Panc1 (cell line): ENCODE measurements around the gene NUCB2. TPM values are rescaled to one million over a fixed set of nuclear protein-coding genes. Genes with fewer than 3 reads are reported as not detected.

ENCODE experiments used
- ATAC-seq: fragments of 200-7000 bp; cut with Tn5 transposase; 2 replicates; pipeline ENCODE4 v1.9.1; 2020; ENCODE audit warnings: mild to moderate bottlenecking, moderate library complexity
- BruUV-seq: library from RNA; stranded (reverse); fragments of 400-500 nt; replicated peaks from 2 replicates; lab custom pipeline; 2021; lab: Mats Ljungman, UMichigan
- CTCF ChIA-PET: fragments of 300-600 bp; sonication (Branson Sonifier 250); formaldehyde crosslinking; loops from one replicate; lab custom pipeline; 2022; ENCODE audit warnings: antibody characterized with exemption; lab: Charles Lee
- POLR2A ChIA-PET: fragments of 300-600 bp; sonication (Branson Sonifier 250); formaldehyde crosslinking; loops from one replicate; lab custom pipeline; 2022; ENCODE audit warnings: antibody characterized with exemption; lab: Charles Lee
- DNase-seq: peaks from one replicate; pipeline ENCODE4 v3.0.0-alpha.2; 2010; ENCODE audit warnings: low read depth, low spot score
- H3K27ac ChIP-seq: 2 replicates; pipeline ENCODE4 v1.5.1; 2011; ENCODE audit warnings: mild to moderate bottlenecking, low read length, inconsistent platforms
- H3K27me3 ChIP-seq: fragments of 200-500 bp; sonication (Bioruptor generic); 2 replicates; pipeline ENCODE4 v1.6.0; 2014; ENCODE audit warnings: low read length, inconsistent platforms; ENCODE audit not compliant: control insufficient read depth, insufficient read depth
- H3K36me3 ChIP-seq: fragments of 200-500 bp; sonication (Bioruptor generic); 2 replicates; pipeline ENCODE4 v1.5.1; 2014; ENCODE audit warnings: inconsistent platforms, mild to moderate bottlenecking, low read length, moderate library complexity; ENCODE audit not compliant: control insufficient read depth, insufficient read depth
- H3K4me1 ChIP-seq: 2 replicates; pipeline ENCODE4 v1.5.1; 2011; ENCODE audit warnings: inconsistent platforms, mild to moderate bottlenecking, low read length, moderate library complexity; ENCODE audit not compliant: control insufficient read depth, insufficient read depth
- H3K4me3 ChIP-seq, 2 experiments: 2 replicates each; pipeline ENCODE4 v1.5.1; 2011 to 2012; ENCODE audit warnings: low read depth in 2 of 2, low read length in 2 of 2, mild to moderate bottlenecking in 2 of 2, inconsistent platforms in 1 of 2, moderate library complexity in 1 of 2
- H3K9me3 ChIP-seq: fragments of 200-500 bp; sonication (Bioruptor generic); 2 replicates; pipeline ENCODE4 v1.5.1; 2014; ENCODE audit warnings: low read depth, mild to moderate bottlenecking, inconsistent platforms, low read length, moderate library complexity; ENCODE audit not compliant: control insufficient read depth, insufficient read depth
- POLR2AphosphoS5 ChIP-seq: IDR thresholded peaks from 2 replicates; pipeline ENCODE4 v1.6.1; 2012; ENCODE audit warnings: mild to moderate bottlenecking, low read depth, low read length, moderate library complexity
- SIN3A ChIP-seq: IDR thresholded peaks from 2 replicates; pipeline ENCODE4 v1.6.1; 2012; ENCODE audit warnings: low read depth, mild to moderate bottlenecking, low read length, moderate library complexity, borderline replicate concordance; ENCODE audit not compliant: insufficient read depth
- TCF7L2 ChIP-seq: IDR thresholded peaks from 2 replicates; pipeline ENCODE4 v1.6.1; 2011; ENCODE audit warnings: mild to moderate bottlenecking, low read depth, low read length, inconsistent platforms
- in situ Hi-C: cut with HindIII; loops from 2 replicates; pipeline ENCODE4 v1.10.0; 2016; ENCODE audit warnings: low sequenced_read_pairs, low pct_unique_long_range_greater_than_20kb
- intact Hi-C: fragments of 100-400 bp; cut with micrococcal nuclease; formaldehyde crosslinking; loops from one replicate; pipeline ENCODE4 v1.10.0; 2022; ENCODE audit not compliant: unreplicated experiment
- total RNA-seq: library from RNA; stranded (reverse); gene quantifications from one replicate; pipeline ENCODE4 v1.2.1, GENCODE V29; 2021; ENCODE audit not compliant: unreplicated experiment
- TF ChIP-seq, protein P1 (sequence below), 2 experiments: IDR thresholded peaks; 2 replicates each; pipeline ENCODE4 v1.6.1; 2011 to 2012; ENCODE audit warnings: low read depth in 2 of 2, control low read depth in 1 of 2, low read length in 1 of 2, mild to moderate bottlenecking in 1 of 2, moderate library complexity in 1 of 2; ENCODE audit not compliant: insufficient read depth in 1 of 2
- TF ChIP-seq, protein P2 (sequence below): fragments of 450-650 bp; IDR thresholded peaks from 2 replicates; pipeline ENCODE4 v1.5.1; 2017; ENCODE audit warnings: mild to moderate bottlenecking

The NUCB2 gene
- total RNA-seq, 1 experiment from 2014 or later = 62.2 TPM

DNA sequence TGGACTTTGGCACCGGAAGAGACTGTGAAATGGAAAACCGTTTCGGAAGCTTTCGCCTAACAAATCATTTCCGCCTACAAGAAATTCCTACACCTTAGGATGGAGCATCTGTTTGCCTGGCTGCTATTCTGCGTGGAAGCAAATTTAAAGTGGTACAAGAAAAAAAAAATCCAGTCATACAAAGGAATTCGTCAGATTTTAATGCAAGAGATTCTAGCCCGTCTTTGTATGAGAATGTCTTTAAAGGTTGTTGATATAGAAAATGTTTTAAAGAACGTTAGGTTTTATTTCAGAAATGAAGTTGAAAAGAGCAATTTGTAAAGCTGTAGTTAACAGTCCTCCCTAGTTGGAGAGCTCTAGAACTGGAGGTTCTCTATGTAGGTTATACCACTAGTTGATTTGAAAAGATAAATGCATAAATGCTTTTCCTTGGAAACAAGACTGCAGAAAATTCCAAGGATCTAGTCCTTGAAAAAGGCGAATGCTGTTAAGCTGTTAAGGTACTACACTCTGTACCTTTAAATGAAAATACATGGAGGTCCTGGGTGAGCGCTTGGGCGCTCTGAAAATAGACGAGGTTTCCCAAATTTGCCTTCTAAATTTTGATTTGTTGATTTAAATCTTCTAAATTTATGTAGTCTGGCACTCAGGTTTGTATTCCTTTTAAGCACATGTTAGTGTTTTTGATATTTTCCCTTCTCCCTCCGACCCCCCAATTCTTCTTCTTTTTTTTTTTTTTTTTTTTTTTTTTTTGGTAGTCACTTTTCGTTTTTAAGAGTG is 77.5 kb downstream of the NUCB2 start:
- no peak for TF ChIP-seq POLR2AphosphoS5
- TF ChIP-seq SIN3A = no peak
- TF ChIP-seq, protein P1, sequence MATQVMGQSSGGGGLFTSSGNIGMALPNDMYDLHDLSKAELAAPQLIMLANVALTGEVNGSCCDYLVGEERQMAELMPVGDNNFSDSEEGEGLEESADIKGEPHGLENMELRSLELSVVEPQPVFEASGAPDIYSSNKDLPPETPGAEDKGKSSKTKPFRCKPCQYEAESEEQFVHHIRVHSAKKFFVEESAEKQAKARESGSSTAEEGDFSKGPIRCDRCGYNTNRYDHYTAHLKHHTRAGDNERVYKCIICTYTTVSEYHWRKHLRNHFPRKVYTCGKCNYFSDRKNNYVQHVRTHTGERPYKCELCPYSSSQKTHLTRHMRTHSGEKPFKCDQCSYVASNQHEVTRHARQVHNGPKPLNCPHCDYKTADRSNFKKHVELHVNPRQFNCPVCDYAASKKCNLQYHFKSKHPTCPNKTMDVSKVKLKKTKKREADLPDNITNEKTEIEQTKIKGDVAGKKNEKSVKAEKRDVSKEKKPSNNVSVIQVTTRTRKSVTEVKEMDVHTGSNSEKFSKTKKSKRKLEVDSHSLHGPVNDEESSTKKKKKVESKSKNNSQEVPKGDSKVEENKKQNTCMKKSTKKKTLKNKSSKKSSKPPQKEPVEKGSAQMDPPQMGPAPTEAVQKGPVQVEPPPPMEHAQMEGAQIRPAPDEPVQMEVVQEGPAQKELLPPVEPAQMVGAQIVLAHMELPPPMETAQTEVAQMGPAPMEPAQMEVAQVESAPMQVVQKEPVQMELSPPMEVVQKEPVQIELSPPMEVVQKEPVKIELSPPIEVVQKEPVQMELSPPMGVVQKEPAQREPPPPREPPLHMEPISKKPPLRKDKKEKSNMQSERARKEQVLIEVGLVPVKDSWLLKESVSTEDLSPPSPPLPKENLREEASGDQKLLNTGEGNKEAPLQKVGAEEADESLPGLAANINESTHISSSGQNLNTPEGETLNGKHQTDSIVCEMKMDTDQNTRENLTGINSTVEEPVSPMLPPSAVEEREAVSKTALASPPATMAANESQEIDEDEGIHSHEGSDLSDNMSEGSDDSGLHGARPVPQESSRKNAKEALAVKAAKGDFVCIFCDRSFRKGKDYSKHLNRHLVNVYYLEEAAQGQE (IDR thresholded peaks at IDR 0.05; ENCODE audit: insufficient read depth in 1 of 2, low read depth in 2 of 2, low read length in 1 of 2) = no peak
- no peak for TF ChIP-seq TCF7L2
- TF ChIP-seq, protein P2, sequence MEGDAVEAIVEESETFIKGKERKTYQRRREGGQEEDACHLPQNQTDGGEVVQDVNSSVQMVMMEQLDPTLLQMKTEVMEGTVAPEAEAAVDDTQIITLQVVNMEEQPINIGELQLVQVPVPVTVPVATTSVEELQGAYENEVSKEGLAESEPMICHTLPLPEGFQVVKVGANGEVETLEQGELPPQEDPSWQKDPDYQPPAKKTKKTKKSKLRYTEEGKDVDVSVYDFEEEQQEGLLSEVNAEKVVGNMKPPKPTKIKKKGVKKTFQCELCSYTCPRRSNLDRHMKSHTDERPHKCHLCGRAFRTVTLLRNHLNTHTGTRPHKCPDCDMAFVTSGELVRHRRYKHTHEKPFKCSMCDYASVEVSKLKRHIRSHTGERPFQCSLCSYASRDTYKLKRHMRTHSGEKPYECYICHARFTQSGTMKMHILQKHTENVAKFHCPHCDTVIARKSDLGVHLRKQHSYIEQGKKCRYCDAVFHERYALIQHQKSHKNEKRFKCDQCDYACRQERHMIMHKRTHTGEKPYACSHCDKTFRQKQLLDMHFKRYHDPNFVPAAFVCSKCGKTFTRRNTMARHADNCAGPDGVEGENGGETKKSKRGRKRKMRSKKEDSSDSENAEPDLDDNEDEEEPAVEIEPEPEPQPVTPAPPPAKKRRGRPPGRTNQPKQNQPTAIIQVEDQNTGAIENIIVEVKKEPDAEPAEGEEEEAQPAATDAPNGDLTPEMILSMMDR = no peak
- H3K4me3 ChIP-seq = peak overlapping the region; percentile 58 to 89
- peak overlapping the region; percentile 84 for H3K27ac ChIP-seq
- ATAC-seq (no peak), DNase-seq (no peak)
- peaks cover 4% of the 10 kb centered on the region; the same call in 1 of the 2 replicates for H3K4me1 ChIP-seq
- in situ Hi-C loops = no loop called here
- no TSS peak for BruUV-seq
- ChIA-PET CTCF (interaction anchor here (0.5 to 0.7 kb wide), 5 partner anchors 28 to 379 kb away, joined by 3 to 16 read pairs (median 4); no protein-coding TSS in a partner anchor), POLR2A (no interaction called here)
- no peaks in the 10 kb centered on the region for H3K36me3 ChIP-seq
- intact Hi-C loops = loop anchor here (5.0 kb wide), 2 partner anchors 77 to 122 kb away; partner anchors contain the start of gene NUCB2
- H3K9me3 ChIP-seq = no peaks in the 10 kb centered on the region
- H3K27me3 ChIP-seq = no peaks in the 10 kb centered on the region

DNA sequence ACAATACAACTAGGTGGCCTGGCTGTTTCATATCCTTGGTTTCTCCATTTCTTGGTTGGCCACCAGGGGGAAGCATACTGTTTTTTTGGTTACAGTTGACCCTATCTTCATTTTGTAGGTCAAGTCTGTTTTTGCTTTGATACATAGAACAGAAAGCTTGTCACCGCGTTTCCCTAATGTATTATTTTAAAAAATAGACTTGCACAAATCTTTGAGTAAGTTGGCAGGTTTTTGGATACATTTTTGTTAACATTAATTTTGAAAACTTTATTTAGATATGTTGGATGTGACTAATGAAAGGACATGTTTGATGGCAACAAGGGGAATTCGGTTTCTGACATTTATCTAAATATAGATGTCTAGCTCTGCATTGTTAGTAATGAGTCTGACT is 78.1 kb downstream of the NUCB2 start:
- 0 out of 2 replicates have a peak, but pooled peaks have one; percentile 48 for ATAC-seq
- H3K4me1 ChIP-seq = peaks cover 4% of the 10 kb centered on the region; the same call in 1 of the 2 replicates
- BruUV-seq = no TSS peak
- in situ Hi-C loops (no loop called here), intact Hi-C loops (loop anchor here (5.0 kb wide), 2 partner anchors 77 to 122 kb away; partner anchors contain the start of gene NUCB2)
- H3K36me3 ChIP-seq = no peaks in the 10 kb centered on the region
- H3K9me3 ChIP-seq = no peaks in the 10 kb centered on the region
- CTCF ChIA-PET = interaction anchor here (0.6 to 0.7 kb wide), 4 partner anchors 10 to 71 kb away, joined by 3 to 16 read pairs (median 4); no protein-coding TSS in a partner anchor
- DNase-seq = peak; percentile 61
- no peaks in the 10 kb centered on the region for H3K27me3 ChIP-seq
- POLR2A ChIA-PET = no interaction called here
- TF ChIP-seq, protein P2 = peak; percentile 75; the same call in 1 of the 2 replicates
- no peak for TF ChIP-seq TCF7L2
- H3K4me3 ChIP-seq = peak overlapping the region; percentile 58 to 89; a peak in 3 of 4 replicates
- no peak overlapping the region for H3K27ac ChIP-seq
